GM23338 (cell line): Measurements from ENCODE around the gene GRIA4. TPM values are rescaled to one million over a fixed set of nuclear protein-coding genes. Genes with fewer than 3 reads are reported as not detected.

Experiments used
- ATAC-seq: fragments of 200-7000 bp; cut with Tn5 transposase; 3 replicates; pipeline ENCODE4 v1.9.1; 2020
- DNase-seq: peaks from one replicate; pipeline ENCODE4 v3.0.0-alpha.2; 2015; ENCODE audit warnings: low spot score
- H2AFZ ChIP-seq: fragments of 200-600 bp; sonication (generic); 2 replicates; pipeline ENCODE4 v1.8.0; 2016; ENCODE audit warnings: antibody characterized with exemption, mild to moderate bottlenecking, moderate library complexity
- H3F3A ChIP-seq: fragments of 200-600 bp; sonication (generic); replicated peaks from 2 replicates; pipeline ENCODE4 v1.8.0; 2017; ENCODE audit warnings: antibody characterized with exemption, mixed run types, low read depth
- H3K27ac ChIP-seq: fragments of 200-600 bp; sonication (generic); 2 replicates; pipeline ENCODE4 v1.6.1; 2016; ENCODE audit warnings: low read depth
- H3K27me3 ChIP-seq: fragments of 200-600 bp; sonication (generic); 2 replicates; pipeline ENCODE4 v1.8.0; 2016; ENCODE audit warnings: mild to moderate bottlenecking, mixed run types, moderate library complexity; ENCODE audit not compliant: insufficient read depth
- H3K36me3 ChIP-seq: fragments of 200-600 bp; sonication (generic); 2 replicates; pipeline ENCODE4 v1.8.0; 2016; ENCODE audit warnings: mild to moderate bottlenecking; ENCODE audit not compliant: insufficient read depth
- H3K4me1 ChIP-seq: fragments of 200-600 bp; sonication (generic); 2 replicates; pipeline ENCODE4 v1.8.0; 2016; ENCODE audit warnings: mild to moderate bottlenecking, moderate library complexity; ENCODE audit not compliant: insufficient read depth
- H3K4me2 ChIP-seq: fragments of 200-600 bp; sonication (generic); 2 replicates; pipeline ENCODE4 v1.7.1; 2017; ENCODE audit warnings: mixed run types
- H3K4me3 ChIP-seq: fragments of 200-600 bp; sonication (generic); 2 replicates; pipeline ENCODE4 v1.6.1; 2016; ENCODE audit warnings: mixed run types
- H3K79me2 ChIP-seq: fragments of 200-600 bp; sonication (generic); replicated peaks from 2 replicates; pipeline ENCODE4 v1.8.0; 2017; ENCODE audit warnings: mild to moderate bottlenecking; ENCODE audit not compliant: insufficient read depth
- H3K9me2 ChIP-seq: fragments of 200-600 bp; sonication (generic); 2 replicates; pipeline ENCODE4 v1.8.0; 2017; ENCODE audit not compliant: insufficient read depth
- H4K20me1 ChIP-seq: fragments of 200-600 bp; sonication (generic); replicated peaks from 2 replicates; pipeline ENCODE4 v1.8.0; 2017; ENCODE audit warnings: mild to moderate bottlenecking; ENCODE audit not compliant: insufficient read depth
- H3K27ac Mint-ChIP-seq: 2 replicates; pipeline ENCODE4 v1.8.0; 2020; ENCODE audit warnings: inconsistent platforms, mild to moderate bottlenecking, moderate library complexity, mixed read lengths
- H3K27me3 Mint-ChIP-seq: 3 replicates; pipeline ENCODE4 v1.8.0; 2022; ENCODE audit warnings: low read depth, mild to moderate bottlenecking, moderate library complexity, mixed read lengths, inconsistent platforms; ENCODE audit not compliant: insufficient read depth, poor library complexity
- H3K36me3 Mint-ChIP-seq: 3 replicates; pipeline ENCODE4 v1.8.0; 2021; ENCODE audit warnings: low read depth, mild to moderate bottlenecking, inconsistent platforms, moderate library complexity, mixed read lengths
- H3K4me1 Mint-ChIP-seq: 3 replicates; pipeline ENCODE4 v1.8.0; 2020; ENCODE audit warnings: mild to moderate bottlenecking, inconsistent platforms, mixed read lengths
- H3K4me3 Mint-ChIP-seq: 3 replicates; pipeline ENCODE4 v1.8.0; 2021; ENCODE audit warnings: moderate library complexity, mild to moderate bottlenecking, inconsistent platforms, mixed read lengths
- H3K9me3 Mint-ChIP-seq: 3 replicates; pipeline ENCODE4 v1.8.0; 2020; ENCODE audit warnings: moderate library complexity, mild to moderate bottlenecking, inconsistent platforms, mixed read lengths
- EZH2 ChIP-seq: fragments of 200-600 bp; sonication (generic); IDR thresholded peaks from one replicate; pipeline ENCODE4 v1.8.0; 2017; ENCODE audit warnings: antibody characterized with exemption, mild to moderate bottlenecking, low read depth; ENCODE audit not compliant: unreplicated experiment
- EZH2phosphoT487 ChIP-seq: fragments of 200-600 bp; sonication (generic); IDR thresholded peaks from one replicate; pipeline ENCODE4 v1.8.1; 2018; ENCODE audit warnings: antibody characterized with exemption; ENCODE audit not compliant: unreplicated experiment
- NANOG ChIP-seq: IDR thresholded peaks from 2 replicates; pipeline ENCODE4 v1.6.1; 2016; ENCODE audit warnings: antibody characterized with exemption, borderline replicate concordance
- POLR2AphosphoS5 ChIP-seq: IDR thresholded peaks from 2 replicates; pipeline ENCODE4 v1.6.1; 2016; ENCODE audit warnings: antibody characterized with exemption, low read depth
- STAT1 ChIP-seq: IDR thresholded peaks from one replicate; pipeline ENCODE4 v1.6.1; 2016; ENCODE audit warnings: antibody characterized with exemption; ENCODE audit not compliant: unreplicated experiment
- ZNF331 ChIP-seq: fragments of 250-450 bp; sonication (Bioruptor Pico); IDR thresholded peaks from 2 replicates; pipeline ENCODE4 v1.5.0; 2020; ENCODE audit warnings: low read depth, mild to moderate bottlenecking, moderate library complexity
- polyA plus RNA-seq: library from polyadenylated mRNA; unstranded; fragments of >200 nt; fragmentation: Nextera tagmentation; extraction: Ambion mirVana; gene quantifications from 2 replicates; pipeline ENCODE4 v1.2.1, GENCODE V29; 2016
- total RNA-seq: library from RNA; depleted of rRNA; stranded (reverse); fragments of >200 nt; shearing (Covaris generic); gene quantifications from 2 replicates; pipeline ENCODE4 v1.2.3, GENCODE V29; 2014
- TF ChIP-seq, protein P1 (sequence below), 2 experiments: fragments of 200-600 bp in 1 of 2; sonication (generic) in 1 of 2; conservative IDR thresholded peaks; 2 replicates each; pipeline versions ENCODE4 v1.5.1 to v1.6.1; 2016 to 2017; ENCODE audit warnings: antibody characterized with exemption in 2 of 2, low read depth in 2 of 2, mild to moderate bottlenecking in 2 of 2, moderate library complexity in 1 of 2
- TF ChIP-seq, protein P2 (sequence below): IDR thresholded peaks from one replicate; pipeline ENCODE4 v1.6.1; 2018; ENCODE audit warnings: antibody characterized with exemption; ENCODE audit not compliant: unreplicated experiment
- TF ChIP-seq, protein P3 (sequence below): IDR thresholded peaks from 2 replicates; pipeline ENCODE4 v1.6.1; 2016; ENCODE audit warnings: antibody characterized with exemption

The GRIA4 gene
- total and polyA plus RNA-seq, 2 experiments from 2014 or later: 17.8 to 71.1 TPM

DNA sequence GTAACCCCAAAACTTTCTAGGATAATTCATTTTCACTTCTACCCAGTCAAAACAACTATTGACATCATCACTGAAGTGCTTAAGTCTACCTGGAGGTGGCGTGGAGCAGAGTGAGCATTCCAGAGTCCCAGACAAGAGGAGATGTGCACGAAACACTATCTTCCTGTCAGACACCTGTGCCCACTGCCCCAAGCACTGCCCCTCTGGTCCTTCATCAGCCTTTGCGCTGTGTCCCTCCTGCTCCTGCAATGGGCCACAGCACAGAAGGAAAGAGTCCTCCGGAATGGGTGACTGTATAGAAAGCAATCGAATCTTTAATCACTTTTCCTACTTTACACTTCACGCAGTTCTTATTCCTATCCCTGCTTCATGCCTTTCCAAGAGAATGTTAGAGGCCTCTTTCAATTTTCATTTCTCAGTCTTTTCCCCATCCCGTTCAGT lies 512 bp upstream of the GRIA4 start:
- DNase-seq (peak; percentile 77), ATAC-seq (peak; percentile 53)
- H3K79me2 ChIP-seq: peaks cover 8% of the 10 kb centered on the region
- Mint-ChIP-seq H3K36me3 (peaks cover 6% of the 10 kb centered on the region; the same call in 2 of the 3 replicates), H3K27me3 (peaks cover 17% of the 10 kb centered on the region), H3K9me3 (no peaks in the 10 kb centered on the region), H3K4me3 (peak overlapping the region; percentile 84), H3K27ac (no peak overlapping the region), H3K4me1 (peaks cover 17% of the 10 kb centered on the region; the same call in 2 of the 3 replicates)
- no peaks in the 10 kb centered on the region for H3K36me3 ChIP-seq
- H3K4me3 ChIP-seq: peak overlapping the region; percentile 73
- peaks cover 23% of the 10 kb centered on the region for H3K4me1 ChIP-seq
- H2AFZ ChIP-seq: peak overlapping the region; percentile 43; the same call in 1 of the 2 replicates
- no peaks in the 10 kb centered on the region for H3K9me2 ChIP-seq
- H3K4me2 ChIP-seq: peak overlapping the region; percentile 84
- TF ChIP-seq, protein P1, sequence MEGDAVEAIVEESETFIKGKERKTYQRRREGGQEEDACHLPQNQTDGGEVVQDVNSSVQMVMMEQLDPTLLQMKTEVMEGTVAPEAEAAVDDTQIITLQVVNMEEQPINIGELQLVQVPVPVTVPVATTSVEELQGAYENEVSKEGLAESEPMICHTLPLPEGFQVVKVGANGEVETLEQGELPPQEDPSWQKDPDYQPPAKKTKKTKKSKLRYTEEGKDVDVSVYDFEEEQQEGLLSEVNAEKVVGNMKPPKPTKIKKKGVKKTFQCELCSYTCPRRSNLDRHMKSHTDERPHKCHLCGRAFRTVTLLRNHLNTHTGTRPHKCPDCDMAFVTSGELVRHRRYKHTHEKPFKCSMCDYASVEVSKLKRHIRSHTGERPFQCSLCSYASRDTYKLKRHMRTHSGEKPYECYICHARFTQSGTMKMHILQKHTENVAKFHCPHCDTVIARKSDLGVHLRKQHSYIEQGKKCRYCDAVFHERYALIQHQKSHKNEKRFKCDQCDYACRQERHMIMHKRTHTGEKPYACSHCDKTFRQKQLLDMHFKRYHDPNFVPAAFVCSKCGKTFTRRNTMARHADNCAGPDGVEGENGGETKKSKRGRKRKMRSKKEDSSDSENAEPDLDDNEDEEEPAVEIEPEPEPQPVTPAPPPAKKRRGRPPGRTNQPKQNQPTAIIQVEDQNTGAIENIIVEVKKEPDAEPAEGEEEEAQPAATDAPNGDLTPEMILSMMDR (conservative IDR thresholded peaks at IDR 0.05; ENCODE audit: low read depth in 2 of 2): peak; percentile 63
- TF ChIP-seq NANOG: no peak
- no peaks in the 10 kb centered on the region for H3F3A ChIP-seq
- H4K20me1 ChIP-seq: no peaks in the 10 kb centered on the region
- H3K27ac ChIP-seq: no peak overlapping the region
- H3K27me3 ChIP-seq: peaks cover 13% of the 10 kb centered on the region; the same call in 1 of the 2 replicates

DNA sequence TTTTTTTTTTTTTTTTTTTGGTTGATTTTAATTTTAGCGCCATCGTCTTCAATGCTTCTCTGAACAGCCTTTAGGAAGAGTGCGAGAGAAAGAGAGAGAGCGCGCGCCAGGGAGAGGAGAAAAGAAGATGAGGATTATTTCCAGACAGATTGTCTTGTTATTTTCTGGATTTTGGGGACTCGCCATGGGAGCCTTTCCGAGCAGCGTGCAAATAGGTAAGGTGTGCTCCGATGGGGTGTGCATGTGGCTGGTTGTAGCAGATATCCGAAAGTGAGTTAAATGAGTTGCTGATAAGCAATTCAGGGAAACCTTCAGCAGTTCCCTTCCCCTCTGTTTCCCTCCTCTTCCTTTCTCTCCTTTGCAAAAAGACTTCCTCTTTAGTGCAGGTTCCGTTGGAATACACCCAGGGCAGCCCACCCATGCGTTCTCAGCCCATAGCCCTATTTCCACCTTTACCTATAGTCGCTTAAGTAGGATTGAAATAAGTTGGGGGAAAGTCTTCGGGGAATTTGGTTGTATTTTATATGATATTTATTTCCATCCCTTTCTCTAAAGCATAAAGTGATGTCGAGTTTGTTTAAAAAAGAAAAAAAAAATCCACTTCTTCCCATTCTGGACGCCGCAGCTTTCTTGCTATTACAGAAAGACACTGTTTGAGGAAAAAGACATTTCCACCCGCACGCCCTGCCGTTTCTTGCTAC lies 1.1 kb downstream of the GRIA4 start:
- no peaks in the 10 kb centered on the region for H3K36me3 ChIP-seq
- Mint-ChIP-seq H3K27me3 (peaks cover 17% of the 10 kb centered on the region), H3K27ac (peak overlapping the region; percentile 80), H3K4me3 (peak overlapping the region; percentile 84), H3K36me3 (peaks cover 6% of the 10 kb centered on the region; the same call in 2 of the 3 replicates), H3K9me3 (no peaks in the 10 kb centered on the region), H3K4me1 (peaks cover 21% of the 10 kb centered on the region; the same call in 2 of the 3 replicates)
- H4K20me1 ChIP-seq: no peaks in the 10 kb centered on the region
- H2AFZ ChIP-seq: peak overlapping the region; percentile 20; the same call in 1 of the 2 replicates
- H3K27me3 ChIP-seq: peaks cover 13% of the 10 kb centered on the region; the same call in 1 of the 2 replicates
- peaks cover 29% of the 10 kb centered on the region for H3K4me1 ChIP-seq
- no peaks in the 10 kb centered on the region for H3K9me2 ChIP-seq
- H3K79me2 ChIP-seq: peaks cover 23% of the 10 kb centered on the region
- ATAC-seq: no peak
- peak overlapping the region; percentile 73 for H3K4me3 ChIP-seq
- no peak overlapping the region for H3K27ac ChIP-seq
- H3K4me2 ChIP-seq: peak overlapping the region; percentile 84
- DNase-seq: no peak
- H3F3A ChIP-seq: no peaks in the 10 kb centered on the region
- no peak for TF ChIP-seq ZNF331
- TF ChIP-seq, protein P2, sequence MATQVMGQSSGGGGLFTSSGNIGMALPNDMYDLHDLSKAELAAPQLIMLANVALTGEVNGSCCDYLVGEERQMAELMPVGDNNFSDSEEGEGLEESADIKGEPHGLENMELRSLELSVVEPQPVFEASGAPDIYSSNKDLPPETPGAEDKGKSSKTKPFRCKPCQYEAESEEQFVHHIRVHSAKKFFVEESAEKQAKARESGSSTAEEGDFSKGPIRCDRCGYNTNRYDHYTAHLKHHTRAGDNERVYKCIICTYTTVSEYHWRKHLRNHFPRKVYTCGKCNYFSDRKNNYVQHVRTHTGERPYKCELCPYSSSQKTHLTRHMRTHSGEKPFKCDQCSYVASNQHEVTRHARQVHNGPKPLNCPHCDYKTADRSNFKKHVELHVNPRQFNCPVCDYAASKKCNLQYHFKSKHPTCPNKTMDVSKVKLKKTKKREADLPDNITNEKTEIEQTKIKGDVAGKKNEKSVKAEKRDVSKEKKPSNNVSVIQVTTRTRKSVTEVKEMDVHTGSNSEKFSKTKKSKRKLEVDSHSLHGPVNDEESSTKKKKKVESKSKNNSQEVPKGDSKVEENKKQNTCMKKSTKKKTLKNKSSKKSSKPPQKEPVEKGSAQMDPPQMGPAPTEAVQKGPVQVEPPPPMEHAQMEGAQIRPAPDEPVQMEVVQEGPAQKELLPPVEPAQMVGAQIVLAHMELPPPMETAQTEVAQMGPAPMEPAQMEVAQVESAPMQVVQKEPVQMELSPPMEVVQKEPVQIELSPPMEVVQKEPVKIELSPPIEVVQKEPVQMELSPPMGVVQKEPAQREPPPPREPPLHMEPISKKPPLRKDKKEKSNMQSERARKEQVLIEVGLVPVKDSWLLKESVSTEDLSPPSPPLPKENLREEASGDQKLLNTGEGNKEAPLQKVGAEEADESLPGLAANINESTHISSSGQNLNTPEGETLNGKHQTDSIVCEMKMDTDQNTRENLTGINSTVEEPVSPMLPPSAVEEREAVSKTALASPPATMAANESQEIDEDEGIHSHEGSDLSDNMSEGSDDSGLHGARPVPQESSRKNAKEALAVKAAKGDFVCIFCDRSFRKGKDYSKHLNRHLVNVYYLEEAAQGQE: no peak
- no peak for TF ChIP-seq EZH2
- TF ChIP-seq EZH2phosphoT487: no peak
- TF ChIP-seq, protein P1 (conservative IDR thresholded peaks at IDR 0.05; ENCODE audit: low read depth in 2 of 2): no peak
- no peak for TF ChIP-seq STAT1
- TF ChIP-seq, protein P3, sequence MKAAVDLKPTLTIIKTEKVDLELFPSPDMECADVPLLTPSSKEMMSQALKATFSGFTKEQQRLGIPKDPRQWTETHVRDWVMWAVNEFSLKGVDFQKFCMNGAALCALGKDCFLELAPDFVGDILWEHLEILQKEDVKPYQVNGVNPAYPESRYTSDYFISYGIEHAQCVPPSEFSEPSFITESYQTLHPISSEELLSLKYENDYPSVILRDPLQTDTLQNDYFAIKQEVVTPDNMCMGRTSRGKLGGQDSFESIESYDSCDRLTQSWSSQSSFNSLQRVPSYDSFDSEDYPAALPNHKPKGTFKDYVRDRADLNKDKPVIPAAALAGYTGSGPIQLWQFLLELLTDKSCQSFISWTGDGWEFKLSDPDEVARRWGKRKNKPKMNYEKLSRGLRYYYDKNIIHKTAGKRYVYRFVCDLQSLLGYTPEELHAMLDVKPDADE: no peak
- TF ChIP-seq POLR2AphosphoS5: no peak
